OCI-LY7 (cell line): ENCODE results near the gene TSPO. TPM values are rescaled to one million over a fixed set of nuclear protein-coding genes. Genes with fewer than 3 reads are reported as not detected.

ENCODE experiments used
- BruUV-seq: library from RNA; stranded (reverse); fragments of 400-500 nt; replicated peaks from 2 replicates; lab custom pipeline; 2021; lab: Mats Ljungman, UMichigan
- CTCF ChIA-PET: fragments of 300-600 bp; sonication (Branson Sonifier 250); formaldehyde crosslinking; loops from one replicate; lab custom pipeline; 2022; ENCODE audit warnings: antibody characterized with exemption; ENCODE audit not compliant: unreplicated experiment; lab: Charles Lee
- POLR2A ChIA-PET: fragments of 300-600 bp; sonication (Branson Sonifier 250); formaldehyde crosslinking; loops from one replicate; lab custom pipeline; 2022; ENCODE audit warnings: antibody characterized with exemption; lab: Charles Lee
- DNase-seq: peaks from one replicate; pipeline ENCODE4 v3.0.0-alpha.2; 2015; ENCODE audit warnings: low spot score
- H2AFZ ChIP-seq: fragments of 200-600 bp; sonication (generic), shearing (Covaris generic); 2 replicates; pipeline ENCODE4 v1.6.1; 2014; ENCODE audit warnings: mild to moderate bottlenecking, antibody characterized with exemption, low read length, moderate library complexity
- H3K27ac ChIP-seq: fragments of 200-600 bp; sonication (generic); 2 replicates; pipeline ENCODE4 v1.5.1; 2014; ENCODE audit warnings: mixed run types, low read depth, mild to moderate bottlenecking, moderate library complexity, low read length, inconsistent platforms; ENCODE audit not compliant: poor library complexity, severe bottlenecking
- H3K36me3 ChIP-seq: fragments of 200-600 bp; sonication (generic); 2 replicates; pipeline ENCODE4 v1.6.1; 2014; ENCODE audit warnings: mild to moderate bottlenecking, antibody characterized with exemption, low read length, moderate library complexity, mixed read lengths; ENCODE audit not compliant: insufficient read depth
- H3K4me1 ChIP-seq: fragments of 200-600 bp; sonication (generic); 2 replicates; pipeline ENCODE4 v1.5.1; 2014; ENCODE audit warnings: mild to moderate bottlenecking, low read length; ENCODE audit not compliant: insufficient read depth, poor library complexity, severe bottlenecking
- H3K4me2 ChIP-seq: fragments of 200-600 bp; sonication (generic); 2 replicates; pipeline ENCODE4 v1.6.1; 2014; ENCODE audit warnings: mild to moderate bottlenecking, low read length
- H3K4me3 ChIP-seq: fragments of 200-600 bp; sonication (generic); 2 replicates; pipeline ENCODE4 v1.5.1; 2014; ENCODE audit warnings: mild to moderate bottlenecking, low read depth, low read length; ENCODE audit not compliant: poor library complexity, severe bottlenecking
- H3K79me2 ChIP-seq: fragments of 200-600 bp; sonication (generic); 2 replicates; pipeline ENCODE4 v1.6.1; 2016; ENCODE audit warnings: low read depth, mild to moderate bottlenecking, low read length, moderate library complexity, mixed read lengths; ENCODE audit not compliant: insufficient read depth
- H3K9me2 ChIP-seq: fragments of 200-600 bp; sonication (generic); 2 replicates; pipeline ENCODE4 v1.6.1; 2016; ENCODE audit warnings: mild to moderate bottlenecking, low read length, mixed read lengths; ENCODE audit not compliant: insufficient read depth
- H3K9me3 ChIP-seq: fragments of 200-600 bp; sonication (generic); 2 replicates; pipeline ENCODE4 v1.6.1; 2014; ENCODE audit warnings: mild to moderate bottlenecking, mixed run types, low read length, mixed read lengths
- H4K20me1 ChIP-seq: fragments of 200-600 bp; sonication (generic); 2 replicates; pipeline ENCODE4 v1.6.1; 2014; ENCODE audit warnings: mild to moderate bottlenecking, antibody characterized with exemption, low read length, moderate library complexity, mixed read lengths; ENCODE audit not compliant: insufficient read depth
- EZH2phosphoT487 ChIP-seq: fragments of 200-600 bp; sonication (generic); IDR thresholded peaks from 2 replicates; pipeline ENCODE4 v1.6.1; 2018; ENCODE audit warnings: low read depth, borderline replicate concordance, mild to moderate bottlenecking, mixed run types, antibody characterized with exemption, low read length, moderate library complexity, mixed read lengths
- intact Hi-C: fragments of 100-400 bp; cut with micrococcal nuclease; formaldehyde crosslinking; loops from one replicate; pipeline ENCODE4 v1.10.0; 2022; ENCODE audit not compliant: unreplicated experiment
- total RNA-seq, 2 experiments: library from RNA; depleted of rRNA in 1 of 2; stranded (reverse); fragments of >200 nt in 1 of 2; shearing (Covaris generic) in 1 of 2; gene quantifications; 2 replicates each; pipeline ENCODE4 v1.2.3, GENCODE V29; 2014 to 2022
- TF ChIP-seq, protein P1 (sequence below): fragments of 200-600 bp; sonication (generic); conservative IDR thresholded peaks from 2 replicates; pipeline ENCODE4 v1.5.1; 2014; ENCODE audit warnings: mild to moderate bottlenecking, antibody characterized with exemption, low read length, moderate library complexity, mixed read lengths

TSPO gene
- total RNA-seq, 2 experiments from 2014 or later, result 47.1 to 69.9 TPM

- TF ChIP-seq, protein P1, sequence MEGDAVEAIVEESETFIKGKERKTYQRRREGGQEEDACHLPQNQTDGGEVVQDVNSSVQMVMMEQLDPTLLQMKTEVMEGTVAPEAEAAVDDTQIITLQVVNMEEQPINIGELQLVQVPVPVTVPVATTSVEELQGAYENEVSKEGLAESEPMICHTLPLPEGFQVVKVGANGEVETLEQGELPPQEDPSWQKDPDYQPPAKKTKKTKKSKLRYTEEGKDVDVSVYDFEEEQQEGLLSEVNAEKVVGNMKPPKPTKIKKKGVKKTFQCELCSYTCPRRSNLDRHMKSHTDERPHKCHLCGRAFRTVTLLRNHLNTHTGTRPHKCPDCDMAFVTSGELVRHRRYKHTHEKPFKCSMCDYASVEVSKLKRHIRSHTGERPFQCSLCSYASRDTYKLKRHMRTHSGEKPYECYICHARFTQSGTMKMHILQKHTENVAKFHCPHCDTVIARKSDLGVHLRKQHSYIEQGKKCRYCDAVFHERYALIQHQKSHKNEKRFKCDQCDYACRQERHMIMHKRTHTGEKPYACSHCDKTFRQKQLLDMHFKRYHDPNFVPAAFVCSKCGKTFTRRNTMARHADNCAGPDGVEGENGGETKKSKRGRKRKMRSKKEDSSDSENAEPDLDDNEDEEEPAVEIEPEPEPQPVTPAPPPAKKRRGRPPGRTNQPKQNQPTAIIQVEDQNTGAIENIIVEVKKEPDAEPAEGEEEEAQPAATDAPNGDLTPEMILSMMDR, result no peak
- TF ChIP-seq EZH2phosphoT487, result no peak
- no peak overlapping the region for H3K4me2 ChIP-seq
- no peak overlapping the region for H2AFZ ChIP-seq
- no peaks in the 10 kb centered on the region for H3K9me3 ChIP-seq
- no peak for DNase-seq
- no peak overlapping the region for H3K27ac ChIP-seq
- intact Hi-C loops, result no loop called here
- no peaks in the 10 kb centered on the region for H3K9me2 ChIP-seq
- ChIA-PET CTCF (no interaction called here), POLR2A (no interaction called here)
- H4K20me1 ChIP-seq, result no peaks in the 10 kb centered on the region
- H3K36me3 ChIP-seq, result peaks cover 80% of the 10 kb centered on the region
- no peak overlapping the region for H3K4me3 ChIP-seq
- peaks cover 8% of the 10 kb centered on the region; the same call in 1 of the 2 replicates for H3K79me2 ChIP-seq
- no TSS peak for BruUV-seq
- H3K4me1 ChIP-seq, result peaks cover 7% of the 10 kb centered on the region
These were observed 28.5 kb downstream of the TSPO start for GRCh38 chr22:43179911-43180195.

DNA sequence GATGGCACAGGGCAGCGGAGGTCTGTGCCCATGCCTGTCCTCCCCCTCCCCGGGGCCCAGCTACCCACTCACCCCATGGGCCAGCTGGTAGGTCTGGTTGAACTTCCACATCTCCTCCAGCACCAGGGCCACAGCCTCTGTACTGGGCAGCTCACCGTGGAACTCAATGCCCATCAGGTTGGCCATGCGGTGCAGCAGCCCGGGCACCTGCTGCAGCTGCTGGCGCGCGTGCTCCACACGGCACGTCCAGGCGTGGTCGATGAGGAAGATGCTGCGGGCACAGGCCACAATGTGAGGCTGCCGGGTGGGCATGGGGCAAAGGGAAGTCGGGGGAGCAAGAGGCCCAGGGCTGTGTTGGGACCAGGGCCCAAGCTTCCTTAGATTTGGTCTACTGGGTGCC lies 29.3 kb downstream of the TSPO start:
- Histone ChIP-seq H3K4me2 (no peak overlapping the region), H3K79me2 (peaks cover 13% of the 10 kb centered on the region; the same call in 1 of the 2 replicates), H3K27ac (no peak overlapping the region), H3K4me1 (peaks cover 13% of the 10 kb centered on the region), H3K4me3 (no peak overlapping the region), H2AFZ (no peak overlapping the region), H4K20me1 (no peaks in the 10 kb centered on the region), H3K36me3 (peaks cover 72% of the 10 kb centered on the region), H3K9me2 (no peaks in the 10 kb centered on the region), H3K9me3 (no peaks in the 10 kb centered on the region)
- intact Hi-C loops, result no loop called here
- TF ChIP-seq, protein P1, result no peak
- TF ChIP-seq EZH2phosphoT487, result no peak
- no TSS peak for BruUV-seq
- POLR2A ChIA-PET, result no interaction called here
- CTCF ChIA-PET, result no interaction called here
- DNase-seq, result no peak

DNA sequence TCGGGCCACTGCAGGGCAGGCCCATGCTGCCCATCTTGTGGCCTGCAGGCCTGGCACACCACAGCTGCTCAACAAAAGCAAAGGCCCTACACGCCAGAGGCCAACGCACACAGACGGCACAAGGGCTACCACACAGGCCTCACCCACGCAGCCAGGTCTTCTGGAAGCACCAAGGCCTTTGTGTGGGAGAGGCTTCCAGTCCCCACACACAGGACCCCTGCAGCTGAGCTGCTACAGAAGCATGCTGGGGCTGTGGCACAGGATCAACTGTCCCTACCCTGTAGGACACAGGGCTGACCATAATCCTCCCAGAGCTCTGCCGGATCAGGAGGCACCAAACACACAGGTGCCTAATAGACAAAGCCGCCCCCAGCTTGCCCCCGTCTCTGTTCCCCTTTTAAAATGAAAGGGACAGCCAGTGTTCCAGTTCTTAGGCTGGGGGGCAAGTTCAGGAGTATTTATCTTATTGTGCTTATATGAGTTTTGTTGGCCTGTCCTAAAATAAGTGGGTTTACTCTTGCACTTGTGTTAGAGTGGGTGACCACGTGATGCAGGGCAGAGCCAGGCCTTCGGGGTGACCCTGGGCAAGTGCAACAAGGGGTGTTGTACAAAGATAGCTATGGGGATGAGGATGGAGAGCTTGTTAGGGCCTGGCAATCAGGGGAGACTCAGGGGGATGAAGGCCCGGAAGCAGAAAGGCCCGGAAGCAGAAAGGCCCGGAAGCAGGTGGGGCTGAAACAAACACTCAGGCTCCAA lies 30.1 kb downstream of the TSPO start:
- ChIA-PET CTCF (no interaction called here), POLR2A (no interaction called here)
- Histone ChIP-seq H3K9me2 (no peaks in the 10 kb centered on the region), H4K20me1 (no peaks in the 10 kb centered on the region), H3K4me2 (no peak overlapping the region), H3K79me2 (peaks cover 22% of the 10 kb centered on the region; the same call in 1 of the 2 replicates), H3K4me1 (peaks cover 15% of the 10 kb centered on the region), H2AFZ (no peak overlapping the region), H3K9me3 (no peaks in the 10 kb centered on the region), H3K36me3 (peaks cover 66% of the 10 kb centered on the region), H3K4me3 (no peak overlapping the region), H3K27ac (no peak overlapping the region)
- BruUV-seq, result no TSS peak
- DNase-seq, result no peak
- intact Hi-C loops, result no loop called here
- TF ChIP-seq, protein P1, result no peak
- TF ChIP-seq EZH2phosphoT487, result no peak
